ENCODE data around the gene NR2C2AP.

- TF ChIP-seq CTCF (IDR thresholded peaks at IDR 0.05; ENCODE audit: low read length) (no peak), EZH2 (optimal IDR thresholded peaks at IDR 0.05; ENCODE audit: low read depth, low read length) (no peak)
Measured at GRCh38 chr19:19207637-19208572, 4.7 kb upstream of the NR2C2AP start.

All from MM.1S (cell line).